Panc1 (cell line): ENCODE results near the gene LYZL1.
"Not testable (repeated sequence)": the region's sequence is repeated elsewhere in the genome, so short reads cannot be mapped to it uniquely, and the experiment has no call there.

Experiments
- CTCF ChIP-seq: fragments of 450-650 bp; IDR thresholded peaks from 2 replicates; pipeline ENCODE4 v1.5.1; 2017; ENCODE audit warnings: mild to moderate bottlenecking
- POLR2AphosphoS5 ChIP-seq: IDR thresholded peaks from 2 replicates; pipeline ENCODE4 v1.6.1; 2012; ENCODE audit warnings: mild to moderate bottlenecking, low read depth, low read length, moderate library complexity

- TF ChIP-seq CTCF, POLR2AphosphoS5: not testable (repeated sequence)
Observed at GRCh38 chr10:29292406-29292805, 3.5 kb downstream of the LYZL1 start.
